Central memory CD8-positive, alpha-beta T cell (primary cell): Measurements from ENCODE around the gene CHPT1.

ENCODE experiments used
- ATAC-seq: fragments of 150-1000 bp; cut with Tn5 transposase; replicated peaks from 2 replicates; pipeline ENCODE4 v1.10.0; 2022; ENCODE audit warnings: mild to moderate bottlenecking, moderate FRiP score, moderate number of reproducible peaks; ENCODE audit not compliant: poor library complexity, severe bottlenecking; ENCODE audit errors: extremely low read depth
- DNase-seq, 2 donors: peaks; one replicate each; pipeline ENCODE4 v3.0.0; 2021; ENCODE audit warnings: low spot score in 2 of 2
- H3K27ac Mint-ChIP-seq: one replicate; pipeline ENCODE4 v1.8.0; 2022; ENCODE audit warnings: low read depth, mild to moderate bottlenecking, moderate library complexity, mixed read lengths
- H3K27me3 Mint-ChIP-seq: one replicate; pipeline ENCODE4 v1.8.0; 2022; ENCODE audit warnings: mixed read lengths
- H3K36me3 Mint-ChIP-seq: one replicate; pipeline ENCODE4 v1.8.0; 2022; ENCODE audit warnings: mild to moderate bottlenecking, moderate library complexity, mixed read lengths; ENCODE audit not compliant: insufficient read depth
- H3K4me1 Mint-ChIP-seq: one replicate; pipeline ENCODE4 v1.8.0; 2022; ENCODE audit warnings: mixed read lengths
- H3K4me3 Mint-ChIP-seq: one replicate; pipeline ENCODE4 v1.8.0; 2022; ENCODE audit warnings: mild to moderate bottlenecking, moderate library complexity, mixed read lengths
- H3K9me3 Mint-ChIP-seq: one replicate; pipeline ENCODE4 v1.8.0; 2022; ENCODE audit warnings: mixed read lengths

CHPT1 gene

DNA sequence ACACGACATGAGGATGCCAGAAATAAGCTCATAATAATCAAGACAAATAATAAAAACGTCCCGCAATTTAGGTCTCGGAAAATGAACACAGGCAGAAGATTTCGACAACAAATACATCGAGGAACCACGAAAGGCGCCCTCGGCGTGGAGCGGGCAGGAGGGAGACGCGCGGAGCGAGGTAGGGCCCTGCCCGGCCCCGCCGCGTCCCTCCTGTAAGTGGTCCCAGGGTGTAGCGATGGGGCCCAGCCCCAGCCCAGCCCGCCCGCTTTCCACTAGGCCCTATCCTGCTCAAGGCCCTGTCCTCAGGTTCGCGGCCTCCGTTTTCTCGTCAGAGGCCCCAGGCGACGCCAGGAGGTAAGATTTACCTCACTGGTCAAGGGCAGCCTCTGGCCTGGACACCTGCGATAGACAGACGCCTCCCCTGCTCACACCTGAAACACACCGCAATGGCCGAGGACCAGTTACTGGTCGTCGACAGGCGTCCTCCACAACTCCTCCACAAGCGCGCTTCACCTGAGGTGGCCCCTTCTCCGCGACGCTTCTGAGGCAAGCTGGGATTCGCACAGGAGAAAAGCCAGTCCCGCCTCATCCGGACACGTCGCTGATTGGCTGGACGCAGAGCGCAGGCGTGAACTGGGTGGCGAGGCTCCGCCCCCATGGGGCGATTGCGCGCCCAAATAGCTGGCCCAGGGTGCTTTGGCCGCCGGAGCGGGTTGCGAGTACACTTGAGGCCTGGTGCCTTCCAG is 41.7 kb downstream of the CHPT1 start, which contains the start of gene SYCP3:
Gene SYCP3, minus strand, starts transcription at position 543 of the 746 bp plus-strand sequence. CDS start 1,527 bp downstream, outside the sequence.
- H3K9me3 Mint-ChIP-seq, result no peaks in the 10 kb centered on the region
- DNase-seq (no peak), ATAC-seq (no peak)
- H3K4me3 Mint-ChIP-seq, result no peak within 1 kb of the TSS
- H3K36me3 Mint-ChIP-seq, result no peaks in the 10 kb centered on the region
- no peaks in the 10 kb centered on the region for H3K27me3 Mint-ChIP-seq
- no peak within 1 kb of the TSS for H3K27ac Mint-ChIP-seq
- H3K4me1 Mint-ChIP-seq, result peaks cover 19% of the 10 kb centered on the region

DNA sequence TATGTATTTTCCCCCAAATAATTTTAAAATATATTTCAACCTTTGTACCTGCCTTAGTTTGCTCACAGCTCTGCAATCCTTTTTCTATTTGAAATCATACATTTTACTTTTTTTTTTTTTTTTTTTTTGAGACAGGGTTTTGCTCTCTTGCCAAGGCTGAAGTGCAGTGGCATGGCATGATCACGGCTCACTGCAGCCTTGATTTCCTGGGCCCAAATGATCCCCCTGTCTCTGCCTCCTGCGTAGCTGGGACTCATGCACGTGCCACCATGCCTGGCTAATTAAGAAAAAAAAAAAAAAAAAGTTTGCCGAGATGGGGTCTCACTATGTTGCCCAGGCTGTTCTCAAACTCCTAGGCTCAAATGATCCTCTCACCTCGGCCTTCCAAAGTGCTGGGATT is 43.1 kb downstream of the CHPT1 start:
- no peak for ATAC-seq

DNA sequence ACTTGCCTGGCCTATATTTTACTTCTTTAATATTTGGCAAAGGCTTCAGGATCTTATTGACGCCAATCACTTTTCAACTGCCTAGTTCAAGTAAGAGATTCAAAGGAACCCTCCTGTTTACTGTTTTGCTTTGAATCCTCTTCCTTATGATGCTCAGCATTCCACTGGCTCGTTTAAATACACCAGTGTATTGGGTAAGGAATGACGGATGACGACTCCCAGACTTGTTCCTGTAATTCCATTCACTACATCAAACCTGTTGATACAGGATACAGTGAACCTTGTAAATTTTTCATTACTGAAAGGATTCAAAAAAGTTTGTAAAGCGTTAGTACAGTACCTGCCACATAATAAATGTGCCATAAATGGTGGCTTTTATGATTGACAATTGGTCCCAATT is 43.5 kb downstream of the CHPT1 start:
- no peak overlapping the region for H3K4me3 Mint-ChIP-seq
- no peaks in the 10 kb centered on the region for H3K27me3 Mint-ChIP-seq
- peaks cover 26% of the 10 kb centered on the region for H3K4me1 Mint-ChIP-seq
- no peak for DNase-seq
- H3K27ac Mint-ChIP-seq, result peak overlapping the region; percentile 23
- peaks cover 1% of the 10 kb centered on the region for H3K36me3 Mint-ChIP-seq
- no peaks in the 10 kb centered on the region for H3K9me3 Mint-ChIP-seq
- ATAC-seq, result no peak

More for the DNA sequence above, 43.1 kb downstream of the CHPT1 start:
- no peaks in the 10 kb centered on the region for H3K9me3 Mint-ChIP-seq
- no peaks in the 10 kb centered on the region for H3K27me3 Mint-ChIP-seq
- DNase-seq, result no peak
- peaks cover 26% of the 10 kb centered on the region for H3K4me1 Mint-ChIP-seq
- H3K27ac Mint-ChIP-seq, result no peak overlapping the region
- H3K4me3 Mint-ChIP-seq, result no peak overlapping the region
- peaks cover 1% of the 10 kb centered on the region for H3K36me3 Mint-ChIP-seq

DNA sequence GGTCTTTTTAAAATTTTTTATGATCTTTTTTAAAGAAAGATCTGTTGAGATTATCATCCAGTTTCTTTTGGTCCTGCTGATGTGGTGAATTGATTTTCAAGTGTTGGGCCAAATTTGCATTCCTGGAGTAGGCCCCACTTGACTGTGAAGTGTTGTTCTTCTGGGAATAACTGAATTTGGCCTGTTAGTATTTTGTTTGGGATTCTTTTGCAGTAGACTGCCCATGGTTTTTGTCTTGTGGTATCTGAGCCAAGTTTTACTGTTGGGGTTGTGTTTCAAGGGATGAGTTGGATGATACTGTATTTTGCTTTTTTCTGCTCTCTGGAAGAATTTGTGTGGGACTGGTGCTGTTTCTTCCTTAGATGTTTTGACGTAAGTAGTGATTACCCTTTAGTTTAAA is 45.8 kb downstream of the CHPT1 start:
- ATAC-seq (no peak), DNase-seq (no peak)
- Mint-ChIP-seq H3K27ac (peak overlapping the region; percentile 71), H3K9me3 (no peaks in the 10 kb centered on the region), H3K27me3 (no peaks in the 10 kb centered on the region), H3K4me1 (peaks cover 26% of the 10 kb centered on the region), H3K36me3 (peaks cover 7% of the 10 kb centered on the region), H3K4me3 (no peak overlapping the region)

DNA sequence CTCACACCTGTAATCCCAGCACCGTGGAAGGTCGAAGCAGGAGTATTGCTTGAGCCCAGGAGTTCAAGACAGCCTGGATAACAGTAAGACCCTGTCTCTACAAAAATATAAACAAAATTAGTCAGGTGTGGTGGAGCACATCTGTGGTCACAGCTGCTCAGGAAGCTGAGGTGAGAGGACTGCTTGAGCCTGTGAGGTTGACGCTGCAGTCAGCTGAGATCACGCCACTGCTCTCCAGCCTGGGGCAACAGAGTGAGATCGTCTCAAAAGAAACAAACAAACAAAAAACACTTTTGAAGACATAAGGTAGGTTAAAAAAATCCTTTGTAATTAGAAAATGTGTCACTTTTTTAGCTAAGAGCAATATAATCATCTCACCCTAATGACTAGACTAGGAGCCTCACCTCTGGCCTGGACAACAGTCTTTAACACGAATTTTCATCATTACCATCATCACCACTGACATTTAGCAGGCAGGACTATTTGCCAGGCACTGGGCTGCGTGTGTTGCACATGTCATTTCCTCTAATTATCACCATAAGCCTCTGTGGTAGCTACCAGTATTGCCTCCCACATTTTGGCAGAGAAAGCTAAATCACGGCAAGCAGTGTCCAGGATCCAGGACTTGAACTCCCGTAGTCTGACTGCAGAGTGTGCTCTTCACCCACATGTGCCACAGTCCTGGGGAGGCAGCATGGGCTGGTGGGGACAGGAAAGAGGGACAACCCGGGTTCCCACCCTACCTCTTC is 46.5 kb downstream of the CHPT1 start:
- DNase-seq (peak in 1 of 2 donors; percentile 21), ATAC-seq (peak; percentile 83)
- H3K27me3 Mint-ChIP-seq, result no peaks in the 10 kb centered on the region
- H3K27ac Mint-ChIP-seq, result peak overlapping the region; percentile 71
- no peaks in the 10 kb centered on the region for H3K9me3 Mint-ChIP-seq
- H3K36me3 Mint-ChIP-seq, result peaks cover 11% of the 10 kb centered on the region
- H3K4me1 Mint-ChIP-seq, result peaks cover 26% of the 10 kb centered on the region
- no peak overlapping the region for H3K4me3 Mint-ChIP-seq

DNA sequence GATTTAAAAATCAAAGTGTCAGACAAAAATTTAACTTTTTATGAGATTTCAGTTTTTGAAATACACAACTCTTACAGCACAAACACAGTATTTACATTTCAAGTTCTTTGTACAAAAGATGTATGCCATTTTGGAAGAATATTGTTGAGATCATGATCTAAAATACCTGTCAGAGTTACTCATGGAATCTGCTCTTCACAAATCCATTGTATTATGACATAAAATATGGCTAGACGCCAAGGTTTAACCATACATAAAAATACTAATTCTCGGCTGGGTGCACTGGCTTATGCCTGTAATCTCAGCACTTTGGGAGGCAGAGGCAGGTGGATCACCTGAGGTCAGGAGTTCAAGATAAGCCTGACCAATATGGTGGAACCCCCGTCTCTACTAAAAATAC is 48.0 kb downstream of the CHPT1 start:
- no peak for DNase-seq
- Mint-ChIP-seq H3K36me3 (peaks cover 18% of the 10 kb centered on the region), H3K4me1 (peaks cover 31% of the 10 kb centered on the region), H3K27ac (peak overlapping the region; percentile 59), H3K4me3 (no peak overlapping the region), H3K9me3 (no peaks in the 10 kb centered on the region), H3K27me3 (no peaks in the 10 kb centered on the region)
- no peak for ATAC-seq

DNA sequence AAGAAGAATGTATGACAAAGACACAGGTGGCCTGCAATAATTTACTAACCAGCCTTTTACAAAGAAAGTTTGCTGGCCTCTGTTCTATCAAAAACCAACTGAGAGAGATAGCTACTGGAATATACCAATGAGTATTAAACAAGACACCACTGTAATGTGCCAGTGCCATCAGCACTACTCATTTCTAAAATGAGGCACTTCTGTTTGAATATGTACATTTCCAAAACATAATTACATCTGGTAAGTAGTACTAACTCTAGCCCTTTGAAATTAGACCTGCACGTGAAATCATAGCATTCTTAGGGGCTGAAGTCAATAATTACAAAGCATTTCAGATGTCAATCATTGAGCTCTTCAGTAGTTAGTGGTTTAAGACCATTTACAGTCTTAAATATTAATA is 48.8 kb downstream of the CHPT1 start:
- Mint-ChIP-seq H3K4me1 (peaks cover 31% of the 10 kb centered on the region), H3K27ac (no peak overlapping the region), H3K9me3 (no peaks in the 10 kb centered on the region), H3K4me3 (no peak overlapping the region), H3K36me3 (peaks cover 21% of the 10 kb centered on the region), H3K27me3 (no peaks in the 10 kb centered on the region)
- no peak for ATAC-seq
- no peak for DNase-seq

DNA sequence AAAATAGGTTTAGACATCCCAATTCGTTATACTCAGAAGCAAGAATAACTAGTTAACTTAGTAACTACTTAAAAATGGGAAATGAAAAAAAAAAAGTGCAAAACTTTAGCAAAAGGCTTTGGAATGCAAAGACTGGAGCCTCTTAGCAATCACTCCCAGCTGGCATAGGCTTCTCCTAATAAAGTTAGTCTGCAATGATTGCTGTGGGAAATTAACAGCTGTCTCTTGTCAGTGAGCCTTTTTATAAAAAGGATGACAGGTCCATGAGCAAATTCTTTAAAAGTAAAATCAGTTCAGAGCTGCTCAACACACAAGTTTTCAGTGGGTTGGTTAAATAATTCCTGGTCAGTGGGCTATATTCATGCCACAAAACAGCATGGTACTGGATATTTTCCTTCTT is 49.2 kb downstream of the CHPT1 start:
- Mint-ChIP-seq H3K36me3 (peaks cover 22% of the 10 kb centered on the region), H3K27me3 (no peaks in the 10 kb centered on the region), H3K27ac (no peak overlapping the region), H3K4me3 (no peak overlapping the region), H3K4me1 (peaks cover 31% of the 10 kb centered on the region), H3K9me3 (no peaks in the 10 kb centered on the region)
- ATAC-seq (no peak), DNase-seq (no peak)

DNA sequence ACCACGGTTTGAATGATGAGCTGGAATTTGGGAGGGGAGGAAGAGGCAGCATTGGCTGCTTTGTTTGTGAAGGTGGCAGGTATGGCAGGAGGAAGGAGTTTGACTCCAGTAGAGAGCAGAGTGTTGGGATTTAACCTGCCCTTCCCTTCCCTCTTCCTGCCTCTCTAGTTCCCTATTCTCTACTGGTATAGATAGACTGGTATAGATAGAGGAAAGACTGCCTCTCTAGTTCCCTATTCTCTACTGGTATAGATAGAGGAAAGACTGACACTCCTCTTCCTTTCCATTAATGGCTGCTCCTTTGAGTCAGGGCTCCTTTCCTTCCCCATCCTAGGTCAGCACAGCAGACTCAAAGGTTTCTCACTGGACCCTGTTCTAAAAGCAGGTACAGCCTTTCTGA is 50.3 kb downstream of the CHPT1 start:
- Mint-ChIP-seq H3K36me3 (peaks cover 28% of the 10 kb centered on the region), H3K4me1 (peaks cover 26% of the 10 kb centered on the region), H3K27me3 (no peaks in the 10 kb centered on the region), H3K9me3 (no peaks in the 10 kb centered on the region), H3K27ac (peak overlapping the region; percentile 82), H3K4me3 (no peak overlapping the region)
- ATAC-seq, result no peak
- no peak for DNase-seq

DNA sequence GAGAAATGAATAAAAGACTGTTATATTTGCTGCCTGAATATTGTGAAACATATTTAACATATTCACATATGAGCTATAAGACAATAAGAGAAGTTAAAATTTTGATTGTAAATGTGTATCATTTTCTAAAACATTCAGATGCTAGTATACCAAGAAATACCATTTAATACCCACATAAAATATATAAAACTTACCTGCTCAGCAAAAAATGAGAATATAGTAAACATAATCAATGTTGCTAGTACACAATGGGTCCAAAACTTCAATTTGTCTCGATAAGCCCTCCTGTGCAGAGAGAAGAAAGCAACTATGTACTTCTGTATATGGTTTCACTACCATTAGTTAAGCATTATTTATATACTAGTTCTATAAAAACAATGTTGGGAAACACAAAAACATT is 51.5 kb downstream of the CHPT1 start:
- no peaks in the 10 kb centered on the region for H3K9me3 Mint-ChIP-seq
- peak overlapping the region; percentile 82 for H3K27ac Mint-ChIP-seq
- peaks cover 38% of the 10 kb centered on the region for H3K36me3 Mint-ChIP-seq

DNA sequence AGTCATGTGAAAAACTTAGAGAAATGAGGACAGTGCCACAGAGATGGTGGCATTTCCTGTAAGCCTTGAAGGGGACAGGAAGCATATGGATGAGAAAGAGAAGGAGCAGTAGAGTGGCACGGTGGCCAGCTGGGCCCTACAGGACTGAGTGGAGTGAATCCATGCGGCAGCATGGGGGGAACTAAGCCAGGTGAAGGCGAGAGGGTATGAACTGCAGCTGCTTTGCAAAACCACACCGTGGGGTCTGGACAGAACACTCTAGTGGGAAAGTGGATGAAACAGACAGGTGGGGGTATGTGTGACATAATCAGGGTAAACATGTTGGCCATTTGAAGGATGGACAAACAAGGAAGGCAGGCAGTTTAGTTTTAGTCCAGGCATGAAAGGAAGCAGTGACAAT is 52.2 kb downstream of the CHPT1 start:
- Mint-ChIP-seq H3K36me3 (peaks cover 37% of the 10 kb centered on the region), H3K4me3 (no peak overlapping the region), H3K9me3 (no peaks in the 10 kb centered on the region), H3K4me1 (peaks cover 7% of the 10 kb centered on the region), H3K27ac (peak overlapping the region; percentile 82), H3K27me3 (no peaks in the 10 kb centered on the region)
- ATAC-seq (no peak), DNase-seq (no peak)

More for the DNA sequence above, 51.5 kb downstream of the CHPT1 start:
- Mint-ChIP-seq H3K4me3 (no peak overlapping the region), H3K4me1 (peaks cover 14% of the 10 kb centered on the region), H3K27me3 (no peaks in the 10 kb centered on the region)
- no peak for DNase-seq
- no peak for ATAC-seq

DNA sequence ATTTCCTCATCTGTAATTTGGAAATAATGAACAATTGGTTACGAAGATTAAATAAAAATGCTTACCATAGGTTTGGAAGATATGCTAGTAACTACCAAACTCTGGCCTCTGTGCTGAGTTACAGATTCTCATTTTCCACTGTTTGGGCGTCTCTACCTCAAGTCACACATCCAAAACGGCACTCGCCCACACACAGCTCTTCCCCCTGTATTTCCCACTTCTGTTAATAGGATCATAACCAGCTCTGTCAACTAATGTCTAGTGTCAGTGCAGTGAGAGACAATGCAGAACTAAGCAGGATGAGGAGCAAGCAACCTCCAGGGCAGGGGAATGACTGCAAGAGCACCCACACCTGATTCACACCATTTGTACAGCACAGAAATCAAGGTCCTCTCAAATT is 52.7 kb downstream of the CHPT1 start:
- peaks cover 40% of the 10 kb centered on the region for H3K36me3 Mint-ChIP-seq
- peaks cover 5% of the 10 kb centered on the region for H3K4me1 Mint-ChIP-seq
- peak overlapping the region; percentile 82 for H3K27ac Mint-ChIP-seq
- H3K4me3 Mint-ChIP-seq, result no peak overlapping the region
- no peak for DNase-seq
- H3K27me3 Mint-ChIP-seq, result no peaks in the 10 kb centered on the region
- H3K9me3 Mint-ChIP-seq, result no peaks in the 10 kb centered on the region
- no peak for ATAC-seq
